BLaER1 treated with 17β-estradiol and CSF1 and Interleukin-3, amounts not matched to agents 10 nM and 100 nM (cell line): Measurements from ENCODE around the gene PTPN14.

Source experiments
- H3K27ac ChIP-seq, 11 experiments: shearing (Covaris generic); formaldehyde crosslinking; 2 replicates each; pipeline ENCODE4 v1.8.1; 2022
- H3K27me3 ChIP-seq, 11 experiments: shearing (Covaris generic); formaldehyde crosslinking; 2 replicates each; pipeline ENCODE4 v1.8.1; 2022
- H3K36me3 ChIP-seq, 11 experiments: shearing (Covaris generic); formaldehyde crosslinking; 2 replicates each; pipeline ENCODE4 v1.8.1; 2022
- H3K4me1 ChIP-seq, 10 experiments: shearing (Covaris generic); formaldehyde crosslinking; 2 replicates each; pipeline ENCODE4 v1.8.1; 2022
- H3K4me2 ChIP-seq, 11 experiments: shearing (Covaris generic); formaldehyde crosslinking; 2 replicates each; pipeline ENCODE4 v1.8.1; 2022
- H3K4me3 ChIP-seq, 10 experiments: shearing (Covaris generic); formaldehyde crosslinking; 2 replicates each; pipeline ENCODE4 v1.8.1; 2022
- H3K9ac ChIP-seq, 11 experiments: shearing (Covaris generic); formaldehyde crosslinking; 2 replicates each; pipeline ENCODE4 v1.8.1; 2022
- H3K9me3 ChIP-seq, 11 experiments: shearing (Covaris generic); formaldehyde crosslinking; replicated peaks in 1 of 11; 2 replicates each; pipeline ENCODE4 v1.8.1; 2022
- H4K20me1 ChIP-seq, 11 experiments: shearing (Covaris generic); formaldehyde crosslinking; 2 replicates each; pipeline ENCODE4 v1.8.1; 2022
- Cebpa-rat ChIP-seq, 11 experiments: shearing (Covaris generic); IDR thresholded peaks; 2 replicates each; pipeline ENCODE4 v1.8.1; 2022

PTPN14 gene

DNA sequence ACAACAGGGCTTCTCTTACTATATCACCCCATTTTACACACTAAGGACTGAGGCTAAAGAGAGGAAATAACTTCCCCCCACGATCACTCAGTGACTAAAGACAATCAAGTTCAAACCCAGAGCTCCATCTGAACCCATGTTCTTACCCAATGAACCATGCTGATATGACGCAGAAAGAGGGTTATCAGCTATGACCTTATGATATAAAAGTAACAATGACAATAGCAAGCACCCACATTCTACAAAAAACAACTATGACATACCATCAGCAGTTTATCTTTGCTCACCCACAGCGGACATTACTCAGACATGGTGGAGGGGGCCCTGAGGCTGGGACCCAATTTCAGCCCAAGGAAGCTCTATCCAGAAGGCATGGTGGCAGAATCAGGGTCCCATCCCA, 75.7 kb downstream of the PTPN14 start:
- H3K27ac ChIP-seq = no peak overlapping the region
- no peaks in the 10 kb centered on the region for H3K9me3 ChIP-seq
- H3K27me3 ChIP-seq = no peaks in the 10 kb centered on the region
- no peaks in the 10 kb centered on the region for H4K20me1 ChIP-seq
- H3K4me3 ChIP-seq = no peak overlapping the region
- no peak overlapping the region for H3K9ac ChIP-seq
- H3K4me2 ChIP-seq = peak overlapping the region in 4 of 11 experiments; percentile 3 to 25 (median 10); a peak in 2 of 22 replicates
- H3K36me3 ChIP-seq = no peaks in the 10 kb centered on the region
- peaks cover 0 to 8% (median 0%) of the 10 kb centered on the region in 10 experiments; a peak in 4 of 20 replicates for H3K4me1 ChIP-seq
- no peak for TF ChIP-seq Cebpa-rat (IDR thresholded peaks at IDR 0.05)

DNA sequence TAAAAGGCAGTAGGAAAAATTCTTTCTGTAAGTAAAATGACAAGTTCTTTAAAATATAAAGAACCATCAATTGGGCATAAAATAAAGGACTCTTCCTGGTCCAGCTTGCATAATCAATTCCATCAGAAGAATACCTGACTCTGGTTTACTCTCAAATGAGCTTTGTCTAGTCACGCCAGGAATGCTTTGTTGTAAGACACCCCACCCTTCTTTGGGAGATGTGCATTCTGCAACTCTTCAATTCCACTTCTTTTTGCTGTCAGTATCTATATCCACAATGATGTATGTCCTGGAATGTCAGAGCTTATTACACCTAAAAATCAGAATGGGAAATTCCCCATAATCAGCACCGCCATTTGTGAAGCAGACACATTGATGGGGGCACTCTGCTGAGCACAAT, 76.1 kb downstream of the PTPN14 start:
- H3K36me3 ChIP-seq = no peaks in the 10 kb centered on the region
- H3K27ac ChIP-seq = no peak overlapping the region
- H3K4me2 ChIP-seq = no peak overlapping the region
- no peak for TF ChIP-seq Cebpa-rat (IDR thresholded peaks at IDR 0.05)
- no peaks in the 10 kb centered on the region for H3K27me3 ChIP-seq
- H3K4me1 ChIP-seq = peaks cover 0 to 8% (median 0%) of the 10 kb centered on the region in 10 experiments; a peak in 4 of 20 replicates
- H3K9me3 ChIP-seq = no peaks in the 10 kb centered on the region
- H4K20me1 ChIP-seq = no peaks in the 10 kb centered on the region
- no peak overlapping the region for H3K9ac ChIP-seq
- H3K4me3 ChIP-seq = no peak overlapping the region

- Histone ChIP-seq H3K4me2 (no peak overlapping the region), H3K36me3 (no peaks in the 10 kb centered on the region), H3K27ac (no peak overlapping the region), H3K4me3 (no peak overlapping the region), H4K20me1 (no peaks in the 10 kb centered on the region), H3K27me3 (no peaks in the 10 kb centered on the region), H3K9me3 (no peaks in the 10 kb centered on the region), H3K4me1 (peaks cover 0 to 8% (median 0%) of the 10 kb centered on the region in 10 experiments; a peak in 4 of 20 replicates), H3K9ac (no peak overlapping the region)
- TF ChIP-seq Cebpa-rat (IDR thresholded peaks at IDR 0.05) = no peak
Measured at GRCh38 chr1:214474467-214474866, 76.9 kb downstream of the PTPN14 start.

GRCh38 chr1:214473862-214474261, 77.5 kb downstream of the PTPN14 start:
- no peak overlapping the region for H3K4me3 ChIP-seq
- no peak for TF ChIP-seq Cebpa-rat (IDR thresholded peaks at IDR 0.05)
- H3K36me3 ChIP-seq = no peaks in the 10 kb centered on the region
- no peaks in the 10 kb centered on the region for H3K9me3 ChIP-seq
- no peak overlapping the region for H3K27ac ChIP-seq
- no peak overlapping the region for H3K4me2 ChIP-seq
- H3K27me3 ChIP-seq = no peaks in the 10 kb centered on the region
- H3K9ac ChIP-seq = no peak overlapping the region
- no peaks in the 10 kb centered on the region for H4K20me1 ChIP-seq
- H3K4me1 ChIP-seq = peaks cover 0 to 8% (median 0%) of the 10 kb centered on the region in 10 experiments; a peak in 4 of 20 replicates

DNA sequence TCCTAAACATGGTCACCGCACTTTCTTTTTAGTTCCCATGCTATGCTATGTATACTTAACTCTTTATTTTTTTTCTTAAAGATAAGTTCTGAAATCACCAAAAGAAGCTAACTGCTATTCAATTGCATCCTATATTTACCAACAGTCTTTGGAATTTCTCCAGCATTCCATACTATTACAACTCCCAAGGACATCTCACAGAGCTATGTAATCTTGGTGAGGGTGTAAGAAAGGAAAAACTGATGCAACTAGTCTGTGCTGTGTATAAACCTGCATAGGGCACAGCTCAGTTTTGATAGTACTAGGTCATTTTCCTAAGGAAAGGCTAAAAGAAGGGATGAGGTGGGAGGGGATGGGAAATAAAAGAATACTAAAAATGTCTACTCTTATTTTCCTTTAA, 78.0 kb downstream of the PTPN14 start:
- Histone ChIP-seq H3K27me3 (no peaks in the 10 kb centered on the region), H3K4me3 (no peak overlapping the region), H3K27ac (no peak overlapping the region), H3K4me1 (peaks cover 0 to 8% (median 0%) of the 10 kb centered on the region in 10 experiments; a peak in 4 of 20 replicates), H3K4me2 (no peak overlapping the region), H3K36me3 (no peaks in the 10 kb centered on the region), H4K20me1 (no peaks in the 10 kb centered on the region), H3K9ac (no peak overlapping the region), H3K9me3 (no peaks in the 10 kb centered on the region)
- no peak for TF ChIP-seq Cebpa-rat (IDR thresholded peaks at IDR 0.05)

- Histone ChIP-seq H3K36me3 (no peaks in the 10 kb centered on the region), H4K20me1 (no peaks in the 10 kb centered on the region), H3K9ac (no peak overlapping the region), H3K4me1 (peaks cover 0 to 8% (median 0%) of the 10 kb centered on the region in 10 experiments; a peak in 4 of 20 replicates), H3K9me3 (no peaks in the 10 kb centered on the region), H3K4me2 (no peak overlapping the region), H3K27ac (no peak overlapping the region), H3K4me3 (no peak overlapping the region), H3K27me3 (no peaks in the 10 kb centered on the region)
- TF ChIP-seq Cebpa-rat (IDR thresholded peaks at IDR 0.05) = no peak
Measured at GRCh38 chr1:214472364-214472763, 79.0 kb downstream of the PTPN14 start.

DNA sequence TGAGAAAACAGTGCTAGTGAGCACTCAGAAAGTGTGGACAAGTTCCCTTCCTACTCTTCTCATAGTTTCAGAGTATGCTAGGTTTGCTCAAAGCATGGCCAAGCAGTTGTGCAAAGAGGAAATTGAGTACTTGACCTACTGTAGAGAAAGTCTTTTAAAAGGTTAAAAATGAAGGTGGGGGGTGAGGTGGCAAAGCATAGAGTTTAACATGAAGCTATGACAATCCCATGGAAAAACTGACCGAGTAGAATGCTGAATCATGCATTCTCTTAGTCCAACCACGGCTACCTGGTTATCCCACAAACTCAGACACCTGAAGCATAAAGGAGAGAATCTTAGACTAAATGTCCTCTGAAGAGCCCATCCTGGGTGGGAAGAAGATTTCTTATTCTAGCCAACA, 79.9 kb downstream of the PTPN14 start:
- no peaks in the 10 kb centered on the region for H3K9me3 ChIP-seq
- no peaks in the 10 kb centered on the region for H3K36me3 ChIP-seq
- no peak overlapping the region for H3K27ac ChIP-seq
- no peak for TF ChIP-seq Cebpa-rat (IDR thresholded peaks at IDR 0.05)
- H3K4me3 ChIP-seq = no peak overlapping the region
- H3K4me2 ChIP-seq = no peak overlapping the region
- H3K9ac ChIP-seq = no peak overlapping the region
- peaks cover 0 to 6% (median 0%) of the 10 kb centered on the region in 10 experiments; a peak in 4 of 20 replicates for H3K4me1 ChIP-seq
- H3K27me3 ChIP-seq = no peaks in the 10 kb centered on the region
- H4K20me1 ChIP-seq = no peaks in the 10 kb centered on the region

GRCh38 chr1:214470132-214470531, 81.3 kb downstream of the PTPN14 start:
- Histone ChIP-seq H3K9ac (no peak overlapping the region), H4K20me1 (no peaks in the 10 kb centered on the region)

GRCh38 chr1:214469290-214469689, 82.1 kb downstream of the PTPN14 start:
- Histone ChIP-seq H3K4me1 (no peaks in the 10 kb centered on the region), H3K4me3 (no peak overlapping the region), H3K27me3 (no peaks in the 10 kb centered on the region), H3K4me2 (no peak overlapping the region), H3K36me3 (no peaks in the 10 kb centered on the region), H3K9me3 (no peaks in the 10 kb centered on the region), H3K27ac (no peak overlapping the region), H3K9ac (no peak overlapping the region), H4K20me1 (no peaks in the 10 kb centered on the region)
- TF ChIP-seq Cebpa-rat (IDR thresholded peaks at IDR 0.05) = no peak

More at GRCh38 chr1:214470132-214470531, 81.3 kb downstream of the PTPN14 start:
- TF ChIP-seq Cebpa-rat (IDR thresholded peaks at IDR 0.05) = no peak
- H3K9me3 ChIP-seq = no peaks in the 10 kb centered on the region
- no peak overlapping the region for H3K27ac ChIP-seq
- H3K4me1 ChIP-seq = no peaks in the 10 kb centered on the region
- no peak overlapping the region for H3K4me2 ChIP-seq
- no peaks in the 10 kb centered on the region for H3K36me3 ChIP-seq
- H3K4me3 ChIP-seq = no peak overlapping the region
- no peaks in the 10 kb centered on the region for H3K27me3 ChIP-seq

- H3K4me3 ChIP-seq = no peak overlapping the region
- H3K9me3 ChIP-seq = no peaks in the 10 kb centered on the region
- no peaks in the 10 kb centered on the region for H4K20me1 ChIP-seq
- no peaks in the 10 kb centered on the region for H3K27me3 ChIP-seq
- H3K4me2 ChIP-seq = no peak overlapping the region
- no peak for TF ChIP-seq Cebpa-rat (IDR thresholded peaks at IDR 0.05)
- no peak overlapping the region for H3K27ac ChIP-seq
- no peaks in the 10 kb centered on the region for H3K4me1 ChIP-seq
- H3K9ac ChIP-seq = no peak overlapping the region
- H3K36me3 ChIP-seq = no peaks in the 10 kb centered on the region
Measured at GRCh38 chr1:214467078-214467585, 84.3 kb downstream of the PTPN14 start.
